ENCODE measurements around the gene PGA3.
"Not testable (repeated sequence)": the region's sequence is repeated elsewhere in the genome, so short reads cannot be mapped to it uniquely, and the experiment has no call there.

Gene PGA3

DNA sequence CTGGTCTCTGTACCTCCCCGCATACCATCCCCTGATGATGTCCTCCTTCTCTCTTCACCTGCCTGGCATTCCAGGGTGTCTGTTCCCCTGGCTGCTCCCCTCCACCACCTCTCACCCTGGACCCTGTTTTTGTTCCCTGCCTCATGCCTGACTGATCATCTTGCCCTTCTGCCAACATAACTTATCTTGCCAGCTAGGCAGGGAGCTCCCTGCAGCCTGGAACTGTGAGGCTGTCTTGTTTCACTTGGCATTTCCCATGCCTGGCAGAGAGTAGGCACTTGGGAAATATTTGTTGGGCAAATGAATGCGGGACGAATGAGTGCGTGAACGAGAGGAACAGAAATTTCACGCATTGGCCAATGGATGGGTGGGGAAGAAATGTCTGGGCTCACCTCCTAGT lies 7.3 kb downstream of the PGA3 start:
- DNase-seq (ENCODE audit: low spot score), result not testable (repeated sequence)

DNA sequence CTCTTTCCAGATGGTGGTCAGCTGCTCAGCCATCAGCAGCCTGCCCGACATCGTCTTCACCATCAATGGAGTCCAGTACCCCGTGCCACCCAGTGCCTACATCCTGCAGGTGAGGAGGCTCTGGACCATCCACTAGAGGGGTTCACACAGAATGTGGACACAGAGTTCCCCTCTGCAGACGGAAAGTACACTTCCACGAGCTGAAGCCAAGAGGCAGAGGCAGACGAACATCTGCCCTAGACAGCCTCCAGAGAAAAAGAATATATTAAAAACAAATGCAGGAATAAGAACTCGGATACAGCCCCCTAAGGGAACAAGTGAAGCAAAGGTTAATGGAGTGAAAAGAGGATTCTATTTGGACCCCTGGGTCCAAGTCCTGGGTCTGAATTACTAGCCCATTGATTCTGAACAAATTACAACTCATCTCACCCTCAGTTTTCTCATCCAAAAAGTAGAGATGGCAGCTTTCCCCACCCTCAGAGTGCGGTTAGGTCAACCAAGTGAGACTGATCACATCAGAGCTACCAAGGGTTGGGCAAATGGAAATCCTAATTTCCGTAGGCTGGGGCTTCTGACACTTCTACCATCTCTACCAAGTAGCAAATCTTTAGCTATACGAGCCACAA lies 8.1 kb downstream of the PGA3 start:
- not testable (repeated sequence) for DNase-seq (ENCODE audit: low spot score)

DNA sequence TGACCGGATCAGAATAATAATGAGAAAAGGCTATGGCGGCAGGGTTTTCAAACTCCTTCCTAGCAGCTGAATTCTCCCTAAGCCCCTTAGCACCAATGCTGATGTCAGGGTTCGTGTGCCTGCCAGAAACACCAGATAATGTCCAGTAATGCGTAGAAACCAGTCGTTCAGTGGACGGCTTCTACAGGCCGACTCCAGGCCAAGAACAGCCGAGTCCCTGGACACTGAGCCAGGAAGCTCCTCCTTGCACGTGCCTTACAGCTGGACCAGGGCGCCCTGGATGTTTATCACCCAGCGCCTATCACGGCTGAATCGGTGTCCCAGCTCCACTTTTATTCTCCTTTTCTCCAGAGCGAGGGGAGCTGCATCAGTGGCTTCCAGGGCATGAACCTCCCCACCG lies 8.9 kb downstream of the PGA3 start:
- DNase-seq (ENCODE audit: low spot score), result not testable (repeated sequence)

DNA sequence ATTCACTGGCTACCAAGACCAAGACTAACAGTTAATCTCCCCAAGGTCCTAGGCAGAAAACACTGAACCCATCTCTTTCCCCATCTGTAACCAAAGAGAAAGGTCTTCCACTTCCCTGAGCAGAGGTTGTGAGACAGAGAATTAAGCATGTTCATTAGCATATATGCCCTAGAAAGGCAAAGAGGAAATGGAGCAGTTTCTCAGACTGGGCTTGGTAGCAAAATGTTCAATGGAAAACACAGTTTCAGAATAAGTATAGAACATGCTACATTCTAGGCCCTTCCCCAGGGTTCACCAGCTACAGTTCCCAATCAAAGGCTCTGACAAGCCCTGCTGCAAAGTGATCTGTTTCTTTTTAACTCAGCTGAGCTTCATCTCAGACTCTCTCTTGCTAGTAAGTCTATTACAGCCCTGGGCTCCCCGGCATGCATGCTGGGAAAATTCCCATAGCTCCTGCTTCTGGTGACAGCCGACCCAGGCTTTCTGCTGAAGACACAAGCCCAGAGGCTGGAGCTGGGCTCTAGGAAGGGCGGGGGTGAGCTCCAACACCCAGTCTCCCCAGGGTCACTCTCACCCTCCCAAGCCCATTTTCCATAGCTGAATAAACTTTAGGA lies 10.5 kb downstream of the PGA3 start:
- DNase-seq (ENCODE audit: low spot score), result not testable (repeated sequence)

DNA sequence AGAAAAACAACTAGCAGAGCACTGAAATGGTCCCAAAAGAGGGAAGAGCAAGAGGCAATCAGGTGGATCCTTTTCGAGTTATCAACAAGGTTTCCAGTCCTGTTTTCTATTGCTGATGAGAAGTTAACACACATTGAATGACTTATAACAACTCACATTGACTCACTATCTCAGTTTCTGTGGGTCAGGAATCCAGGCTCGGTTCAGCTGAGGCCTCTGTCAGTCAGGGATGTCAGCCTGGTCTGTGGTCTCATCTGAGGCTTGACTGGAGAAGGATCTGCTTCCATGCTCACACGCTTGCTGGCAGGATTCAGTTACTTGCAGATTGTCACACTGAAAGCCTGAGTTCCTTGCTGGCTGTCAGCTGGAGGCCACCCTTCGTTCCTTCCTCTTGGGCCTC lies 15.0 kb downstream of the PGA3 start:
- DNase-seq (ENCODE audit: low spot score), result not testable (repeated sequence)

DNA sequence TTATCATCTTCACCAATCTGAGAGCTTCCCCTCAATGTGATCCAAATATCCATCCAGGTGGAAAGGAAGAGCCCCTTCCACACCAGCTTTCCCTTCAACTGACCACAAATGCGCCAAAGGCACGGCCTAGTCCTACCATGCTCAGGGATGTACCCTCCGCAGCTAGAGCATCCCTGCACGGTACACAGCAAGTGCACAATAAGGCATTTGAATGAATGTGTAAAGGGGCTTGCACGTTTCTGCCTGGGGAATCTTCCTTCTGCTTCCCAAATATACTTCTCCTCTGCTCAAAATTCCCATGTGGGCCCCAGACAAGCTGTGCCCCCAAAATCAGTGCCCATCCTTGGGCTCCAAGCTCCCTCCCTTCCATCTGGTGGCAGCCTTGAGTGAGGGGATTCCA lies 15.7 kb downstream of the PGA3 start:
- DNase-seq (ENCODE audit: low spot score), result not testable (repeated sequence)

DNA sequence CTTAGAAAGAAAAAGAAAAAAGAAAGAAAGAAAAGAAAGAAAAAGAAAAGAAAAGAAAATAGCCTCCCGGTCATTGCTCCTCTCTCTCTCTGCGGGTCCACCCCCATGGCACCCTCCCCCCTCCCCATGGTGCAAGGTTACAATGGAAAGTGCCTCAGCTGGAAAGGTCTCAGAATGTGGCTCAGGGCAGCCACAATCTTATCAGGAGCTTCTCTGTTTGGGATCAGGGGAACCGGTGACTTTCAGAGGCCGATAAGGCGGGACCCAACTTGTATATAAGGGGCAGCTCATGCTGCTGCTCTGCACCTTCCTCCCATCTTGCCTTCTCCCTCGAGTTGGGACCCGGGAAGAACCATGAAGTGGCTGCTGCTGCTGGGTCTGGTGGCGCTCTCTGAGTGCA lies 18.7 kb downstream of the PGA3 start, which contains the start of gene PGA4:
TSS of gene PGA4 (plus strand) at position 301 of the 400 bp plus-strand sequence. CDS start at position 355, 54 bp downstream.
- not testable (repeated sequence) for DNase-seq (ENCODE audit: low spot score)

DNA sequence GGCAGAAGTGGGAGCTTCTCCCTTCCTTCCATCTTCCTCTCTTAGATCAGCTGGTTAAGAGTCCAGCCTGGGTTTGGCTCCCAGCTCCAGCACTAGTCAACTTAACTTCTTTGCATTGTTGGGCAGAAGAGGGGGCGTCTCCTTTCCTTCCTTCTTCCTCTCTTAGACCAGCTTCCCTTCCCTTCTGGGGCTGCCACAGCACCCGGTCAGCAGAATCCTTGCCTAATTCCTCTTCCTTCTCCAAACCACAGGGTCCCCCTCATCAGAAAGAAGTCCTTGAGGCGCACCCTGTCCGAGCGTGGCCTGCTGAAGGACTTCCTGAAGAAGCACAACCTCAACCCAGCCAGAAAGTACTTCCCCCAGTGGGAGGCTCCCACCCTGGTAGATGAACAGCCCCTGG lies 19.4 kb downstream of the PGA3 start:
- not testable (repeated sequence) for DNase-seq (ENCODE audit: low spot score)

DNA sequence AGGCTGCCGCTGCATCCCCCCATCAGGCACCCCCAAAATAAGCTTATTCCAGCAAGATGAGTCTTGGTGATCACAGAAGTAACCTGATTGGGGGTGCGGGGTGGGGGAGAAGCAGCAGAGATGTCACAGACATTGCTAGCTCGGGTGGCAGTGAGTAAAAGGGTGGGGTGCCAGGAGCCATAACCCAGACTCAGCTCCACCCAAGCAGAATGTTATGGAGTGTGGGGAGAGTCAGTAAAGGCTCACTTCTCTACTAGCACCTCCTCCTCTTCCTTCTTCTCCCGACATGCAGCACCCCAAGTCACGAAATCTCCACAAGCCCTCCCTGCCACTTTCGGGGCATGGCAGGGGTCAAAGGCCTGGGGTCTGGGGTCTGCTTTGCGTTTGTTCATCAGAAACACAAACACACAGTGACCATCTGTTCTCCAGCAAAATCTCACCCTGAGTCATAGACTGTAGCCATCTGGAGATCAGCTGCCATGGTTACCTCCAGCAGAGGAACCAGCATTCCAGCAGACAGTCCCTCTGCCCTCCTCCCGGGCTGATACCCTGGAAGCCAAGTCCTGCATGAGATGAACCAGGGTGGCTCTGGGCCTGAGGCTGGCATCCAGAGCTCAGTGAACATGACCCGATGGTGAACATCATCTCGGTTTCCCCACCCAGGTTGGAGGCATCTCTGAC lies 23.3 kb downstream of the PGA3 start:
- DNase-seq (ENCODE audit: low spot score), result not testable (repeated sequence)

DNA sequence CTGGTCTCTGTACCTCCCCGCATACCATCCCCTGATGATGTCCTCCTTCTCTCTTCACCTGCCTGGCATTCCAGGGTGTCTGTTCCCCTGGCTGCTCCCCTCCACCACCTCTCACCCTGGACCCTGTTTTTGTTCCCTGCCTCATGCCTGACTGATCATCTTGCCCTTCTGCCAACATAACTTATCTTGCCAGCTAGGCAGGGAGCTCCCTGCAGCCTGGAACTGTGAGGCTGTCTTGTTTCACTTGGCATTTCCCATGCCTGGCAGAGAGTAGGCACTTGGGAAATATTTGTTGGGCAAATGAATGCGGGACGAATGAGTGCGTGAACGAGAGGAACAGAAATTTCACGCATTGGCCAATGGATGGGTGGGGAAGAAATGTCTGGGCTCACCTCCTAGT lies 26.1 kb downstream of the PGA3 start:
- not testable (repeated sequence) for DNase-seq (ENCODE audit: low spot score)

DNA sequence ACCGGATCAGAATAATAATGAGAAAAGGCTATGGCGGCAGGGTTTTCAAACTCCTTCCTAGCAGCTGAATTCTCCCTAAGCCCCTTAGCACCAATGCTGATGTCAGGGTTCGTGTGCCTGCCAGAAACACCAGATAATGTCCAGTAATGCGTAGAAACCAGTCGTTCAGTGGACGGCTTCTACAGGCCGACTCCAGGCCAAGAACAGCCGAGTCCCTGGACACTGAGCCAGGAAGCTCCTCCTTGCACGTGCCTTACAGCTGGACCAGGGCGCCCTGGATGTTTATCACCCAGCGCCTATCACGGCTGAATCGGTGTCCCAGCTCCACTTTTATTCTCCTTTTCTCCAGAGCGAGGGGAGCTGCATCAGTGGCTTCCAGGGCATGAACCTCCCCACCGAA lies 27.7 kb downstream of the PGA3 start:
- DNase-seq (ENCODE audit: low spot score), result not testable (repeated sequence)

DNA sequence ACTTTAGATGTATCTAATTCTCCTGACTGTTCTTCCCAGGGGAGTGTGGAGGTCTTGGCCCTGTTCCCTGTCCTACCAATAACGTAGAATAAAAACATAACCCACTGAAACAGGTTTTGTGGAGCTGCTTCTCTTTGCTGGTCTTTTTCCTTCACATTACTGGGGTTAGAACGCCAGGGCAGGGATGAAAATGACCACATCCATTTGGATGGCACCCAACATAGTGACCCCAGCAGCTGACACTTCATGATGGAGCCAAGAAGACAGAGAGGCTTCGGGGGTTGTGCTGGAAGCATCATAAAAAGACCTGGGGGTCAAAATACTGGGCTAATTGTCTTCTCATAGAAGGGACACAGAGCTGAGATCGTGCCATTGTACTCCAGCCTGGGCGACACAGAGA lies 28.3 kb downstream of the PGA3 start:
- not testable (repeated sequence) for DNase-seq (ENCODE audit: low spot score)

DNA sequence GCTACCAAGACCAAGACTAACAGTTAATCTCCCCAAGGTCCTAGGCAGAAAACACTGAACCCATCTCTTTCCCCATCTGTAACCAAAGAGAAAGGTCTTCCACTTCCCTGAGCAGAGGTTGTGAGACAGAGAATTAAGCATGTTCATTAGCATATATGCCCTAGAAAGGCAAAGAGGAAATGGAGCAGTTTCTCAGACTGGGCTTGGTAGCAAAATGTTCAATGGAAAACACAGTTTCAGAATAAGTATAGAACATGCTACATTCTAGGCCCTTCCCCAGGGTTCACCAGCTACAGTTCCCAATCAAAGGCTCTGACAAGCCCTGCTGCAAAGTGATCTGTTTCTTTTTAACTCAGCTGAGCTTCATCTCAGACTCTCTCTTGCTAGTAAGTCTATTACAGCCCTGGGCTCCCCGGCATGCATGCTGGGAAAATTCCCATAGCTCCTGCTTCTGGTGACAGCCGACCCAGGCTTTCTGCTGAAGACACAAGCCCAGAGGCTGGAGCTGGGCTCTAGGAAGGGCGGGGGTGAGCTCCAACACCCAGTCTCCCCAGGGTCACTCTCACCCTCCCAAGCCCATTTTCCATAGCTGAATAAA lies 29.3 kb downstream of the PGA3 start:
- not testable (repeated sequence) for DNase-seq (ENCODE audit: low spot score)

DNA sequence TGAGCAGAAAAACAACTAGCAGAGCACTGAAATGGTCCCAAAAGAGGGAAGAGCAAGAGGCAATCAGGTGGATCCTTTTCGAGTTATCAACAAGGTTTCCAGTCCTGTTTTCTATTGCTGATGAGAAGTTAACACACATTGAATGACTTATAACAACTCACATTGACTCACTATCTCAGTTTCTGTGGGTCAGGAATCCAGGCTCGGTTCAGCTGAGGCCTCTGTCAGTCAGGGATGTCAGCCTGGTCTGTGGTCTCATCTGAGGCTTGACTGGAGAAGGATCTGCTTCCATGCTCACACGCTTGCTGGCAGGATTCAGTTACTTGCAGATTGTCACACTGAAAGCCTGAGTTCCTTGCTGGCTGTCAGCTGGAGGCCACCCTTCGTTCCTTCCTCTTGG lies 33.8 kb downstream of the PGA3 start:
- DNase-seq (ENCODE audit: low spot score), result not testable (repeated sequence)

DNA sequence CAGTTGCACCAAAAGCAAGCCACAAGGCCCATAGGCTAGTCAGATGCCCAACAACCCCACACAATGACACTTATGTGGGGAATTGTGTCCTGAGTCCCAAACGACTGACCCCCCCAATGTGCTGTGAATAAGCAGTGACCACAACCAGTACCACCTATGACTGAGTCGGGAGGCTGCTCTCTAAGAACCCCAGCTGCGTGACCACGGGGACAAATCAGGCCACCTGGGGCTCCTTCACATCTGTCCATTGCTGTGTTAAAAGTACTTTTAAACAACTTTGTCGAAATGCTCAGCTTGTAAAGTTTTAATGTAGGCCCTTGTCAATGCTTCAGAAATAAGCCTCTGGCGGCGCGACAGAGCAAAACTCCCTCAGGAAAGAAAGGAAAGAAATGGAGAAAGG lies 37.0 kb downstream of the PGA3 start:
- DNase-seq (ENCODE audit: low spot score), result not testable (repeated sequence)

DNA sequence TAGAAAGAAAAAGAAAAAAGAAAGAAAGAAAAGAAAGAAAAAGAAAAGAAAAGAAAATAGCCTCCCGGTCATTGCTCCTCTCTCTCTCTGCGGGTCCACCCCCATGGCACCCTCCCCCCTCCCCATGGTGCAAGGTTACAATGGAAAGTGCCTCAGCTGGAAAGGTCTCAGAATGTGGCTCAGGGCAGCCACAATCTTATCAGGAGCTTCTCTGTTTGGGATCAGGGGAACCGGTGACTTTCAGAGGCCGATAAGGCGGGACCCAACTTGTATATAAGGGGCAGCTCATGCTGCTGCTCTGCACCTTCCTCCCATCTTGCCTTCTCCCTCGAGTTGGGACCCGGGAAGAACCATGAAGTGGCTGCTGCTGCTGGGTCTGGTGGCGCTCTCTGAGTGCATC lies 37.6 kb downstream of the PGA3 start, which contains the start of gene PGA5:
TSS of gene PGA5 (plus strand) at position 301 of the 400 bp plus-strand sequence. CDS start at position 353, 52 bp downstream.
- DNase-seq (ENCODE audit: low spot score), result not testable (repeated sequence)

DNA sequence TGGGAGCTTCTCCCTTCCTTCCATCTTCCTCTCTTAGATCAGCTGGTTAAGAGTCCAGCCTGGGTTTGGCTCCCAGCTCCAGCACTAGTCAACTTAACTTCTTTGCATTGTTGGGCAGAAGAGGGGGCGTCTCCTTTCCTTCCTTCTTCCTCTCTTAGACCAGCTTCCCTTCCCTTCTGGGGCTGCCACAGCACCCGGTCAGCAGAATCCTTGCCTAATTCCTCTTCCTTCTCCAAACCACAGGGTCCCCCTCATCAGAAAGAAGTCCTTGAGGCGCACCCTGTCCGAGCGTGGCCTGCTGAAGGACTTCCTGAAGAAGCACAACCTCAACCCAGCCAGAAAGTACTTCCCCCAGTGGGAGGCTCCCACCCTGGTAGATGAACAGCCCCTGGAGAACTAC lies 38.2 kb downstream of the PGA3 start:
- DNase-seq (ENCODE audit: low spot score), result not testable (repeated sequence)

DNA sequence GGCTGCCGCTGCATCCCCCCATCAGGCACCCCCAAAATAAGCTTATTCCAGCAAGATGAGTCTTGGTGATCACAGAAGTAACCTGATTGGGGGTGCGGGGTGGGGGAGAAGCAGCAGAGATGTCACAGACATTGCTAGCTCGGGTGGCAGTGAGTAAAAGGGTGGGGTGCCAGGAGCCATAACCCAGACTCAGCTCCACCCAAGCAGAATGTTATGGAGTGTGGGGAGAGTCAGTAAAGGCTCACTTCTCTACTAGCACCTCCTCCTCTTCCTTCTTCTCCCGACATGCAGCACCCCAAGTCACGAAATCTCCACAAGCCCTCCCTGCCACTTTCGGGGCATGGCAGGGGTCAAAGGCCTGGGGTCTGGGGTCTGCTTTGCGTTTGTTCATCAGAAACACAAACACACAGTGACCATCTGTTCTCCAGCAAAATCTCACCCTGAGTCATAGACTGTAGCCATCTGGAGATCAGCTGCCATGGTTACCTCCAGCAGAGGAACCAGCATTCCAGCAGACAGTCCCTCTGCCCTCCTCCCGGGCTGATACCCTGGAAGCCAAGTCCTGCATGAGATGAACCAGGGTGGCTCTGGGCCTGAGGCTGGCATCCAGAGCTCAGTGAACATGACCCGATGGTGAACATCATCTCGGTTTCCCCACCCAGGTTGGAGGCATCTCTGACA lies 42.1 kb downstream of the PGA3 start:
- DNase-seq (ENCODE audit: low spot score), result not testable (repeated sequence)

DNA sequence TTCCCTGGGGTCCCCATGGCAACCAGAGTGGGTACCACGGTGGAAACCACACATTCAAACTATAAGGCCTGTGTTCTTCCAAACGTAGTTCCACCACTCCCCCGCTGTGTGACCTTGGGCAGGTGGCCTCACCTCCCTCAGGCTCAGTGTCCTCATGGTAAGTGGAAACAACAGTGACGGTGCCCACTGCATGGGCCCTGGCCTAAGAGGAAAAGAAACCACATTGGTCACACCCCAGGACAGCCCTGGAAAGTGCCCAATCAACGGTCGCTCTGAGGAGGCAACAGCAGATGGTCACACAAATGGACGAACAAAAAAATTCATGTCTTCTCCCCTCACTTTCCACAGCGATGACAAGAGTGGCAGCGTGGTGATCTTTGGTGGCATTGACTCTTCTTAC lies 44.8 kb downstream of the PGA3 start:
- DNase-seq (ENCODE audit: low spot score), result not testable (repeated sequence)

DNA sequence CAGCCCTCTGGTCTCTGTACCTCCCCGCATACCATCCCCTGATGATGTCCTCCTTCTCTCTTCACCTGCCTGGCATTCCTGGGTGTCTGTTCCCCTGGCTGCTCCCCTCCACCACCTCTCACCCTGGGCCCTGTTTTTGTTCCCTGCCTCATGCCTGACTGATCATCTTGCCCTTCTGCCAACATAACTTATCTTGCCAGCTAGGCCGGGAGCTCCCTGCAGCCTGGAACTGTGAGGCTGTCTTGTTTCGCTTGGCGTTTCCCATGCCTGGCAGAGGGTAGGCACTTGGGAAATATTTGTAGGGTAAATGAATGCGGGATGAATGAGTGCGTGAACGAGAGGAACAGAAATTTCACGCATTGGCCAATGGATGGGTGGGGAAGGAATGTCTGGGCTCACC lies 45.9 kb downstream of the PGA3 start:
- not testable (repeated sequence) for DNase-seq (ENCODE audit: low spot score)

DNA sequence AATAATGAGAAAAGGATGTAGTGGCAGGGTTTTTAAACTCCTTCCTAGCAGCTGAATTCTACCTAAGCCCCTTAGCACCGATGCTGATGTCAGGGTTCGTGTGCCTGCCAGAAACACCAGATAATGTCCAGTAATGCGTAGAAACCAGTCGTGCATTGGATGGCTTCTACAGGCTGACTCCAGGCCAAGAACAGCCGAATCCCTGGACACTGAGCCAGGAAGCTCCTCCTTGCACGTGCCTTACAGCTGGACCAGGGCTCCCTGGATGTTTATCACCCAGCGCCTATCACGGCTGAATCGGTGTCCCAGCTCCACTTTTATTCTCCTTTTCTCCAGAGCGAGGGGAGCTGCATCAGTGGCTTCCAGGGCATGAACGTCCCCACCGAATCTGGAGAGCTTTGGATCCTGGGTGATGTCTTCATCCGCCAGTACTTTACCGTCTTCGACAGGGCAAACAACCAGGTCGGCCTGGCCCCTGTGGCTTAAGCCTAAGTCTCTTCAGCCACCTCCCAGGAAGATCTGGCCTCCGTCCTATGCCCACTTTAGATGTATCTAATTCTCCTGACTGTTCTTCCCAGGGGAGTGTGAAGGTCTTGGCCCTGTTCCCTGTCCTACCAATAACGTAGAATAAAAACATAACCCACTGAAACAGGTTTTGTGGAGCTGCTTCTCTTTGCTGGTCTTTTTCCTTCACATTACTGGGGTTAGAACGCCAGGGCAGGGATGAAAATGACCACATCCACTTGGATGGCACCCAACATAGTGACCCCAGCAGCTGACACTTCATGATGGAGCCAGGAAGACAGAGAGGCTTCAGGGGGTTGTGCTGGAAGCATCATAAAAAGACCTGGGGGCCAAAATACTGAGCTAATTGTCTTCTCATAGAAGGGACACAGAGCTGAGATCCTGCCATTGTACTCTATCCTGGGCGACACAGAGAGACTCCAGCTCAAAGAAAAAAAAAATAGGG lies 47.8 kb downstream of the PGA3 start:
- DNase-seq (ENCODE audit: low spot score), result not testable (repeated sequence)
